ENCODE measurements around the gene PALMD.

DNA sequence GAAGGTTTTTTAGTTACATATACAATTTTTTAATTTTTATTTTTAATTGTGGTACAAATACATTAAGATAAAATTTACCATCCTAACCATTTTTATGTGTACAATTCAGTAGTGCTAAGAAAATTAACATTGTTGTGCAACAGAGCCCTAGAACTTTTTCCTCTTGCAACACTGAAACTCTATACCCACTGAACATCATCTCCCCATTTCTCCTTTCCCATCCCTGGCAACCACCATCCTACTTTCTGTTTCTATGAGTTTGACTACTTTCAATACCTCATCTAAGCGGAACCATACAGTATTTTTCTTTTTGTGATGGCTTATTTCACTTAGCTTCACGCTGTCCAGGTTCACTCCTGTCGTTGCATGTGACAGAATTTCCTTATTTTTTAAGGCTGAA is 54.1 kb downstream of the PALMD start:
- TF ChIP-seq, protein P1, sequence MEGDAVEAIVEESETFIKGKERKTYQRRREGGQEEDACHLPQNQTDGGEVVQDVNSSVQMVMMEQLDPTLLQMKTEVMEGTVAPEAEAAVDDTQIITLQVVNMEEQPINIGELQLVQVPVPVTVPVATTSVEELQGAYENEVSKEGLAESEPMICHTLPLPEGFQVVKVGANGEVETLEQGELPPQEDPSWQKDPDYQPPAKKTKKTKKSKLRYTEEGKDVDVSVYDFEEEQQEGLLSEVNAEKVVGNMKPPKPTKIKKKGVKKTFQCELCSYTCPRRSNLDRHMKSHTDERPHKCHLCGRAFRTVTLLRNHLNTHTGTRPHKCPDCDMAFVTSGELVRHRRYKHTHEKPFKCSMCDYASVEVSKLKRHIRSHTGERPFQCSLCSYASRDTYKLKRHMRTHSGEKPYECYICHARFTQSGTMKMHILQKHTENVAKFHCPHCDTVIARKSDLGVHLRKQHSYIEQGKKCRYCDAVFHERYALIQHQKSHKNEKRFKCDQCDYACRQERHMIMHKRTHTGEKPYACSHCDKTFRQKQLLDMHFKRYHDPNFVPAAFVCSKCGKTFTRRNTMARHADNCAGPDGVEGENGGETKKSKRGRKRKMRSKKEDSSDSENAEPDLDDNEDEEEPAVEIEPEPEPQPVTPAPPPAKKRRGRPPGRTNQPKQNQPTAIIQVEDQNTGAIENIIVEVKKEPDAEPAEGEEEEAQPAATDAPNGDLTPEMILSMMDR (conservative IDR thresholded peaks at IDR 0.05; ENCODE audit: low read depth, low read length): no peak
- TF ChIP-seq EZH2 (IDR thresholded peaks at IDR 0.05; ENCODE audit: low read length, unreplicated experiment) (no peak), EZH2phosphoT487 (IDR thresholded peaks at IDR 0.05; ENCODE audit: borderline replicate concordance, low read length) (no peak)

Data from PC-3 (cell line).